ENCODE results near the gene SULT1C4.

DNA sequence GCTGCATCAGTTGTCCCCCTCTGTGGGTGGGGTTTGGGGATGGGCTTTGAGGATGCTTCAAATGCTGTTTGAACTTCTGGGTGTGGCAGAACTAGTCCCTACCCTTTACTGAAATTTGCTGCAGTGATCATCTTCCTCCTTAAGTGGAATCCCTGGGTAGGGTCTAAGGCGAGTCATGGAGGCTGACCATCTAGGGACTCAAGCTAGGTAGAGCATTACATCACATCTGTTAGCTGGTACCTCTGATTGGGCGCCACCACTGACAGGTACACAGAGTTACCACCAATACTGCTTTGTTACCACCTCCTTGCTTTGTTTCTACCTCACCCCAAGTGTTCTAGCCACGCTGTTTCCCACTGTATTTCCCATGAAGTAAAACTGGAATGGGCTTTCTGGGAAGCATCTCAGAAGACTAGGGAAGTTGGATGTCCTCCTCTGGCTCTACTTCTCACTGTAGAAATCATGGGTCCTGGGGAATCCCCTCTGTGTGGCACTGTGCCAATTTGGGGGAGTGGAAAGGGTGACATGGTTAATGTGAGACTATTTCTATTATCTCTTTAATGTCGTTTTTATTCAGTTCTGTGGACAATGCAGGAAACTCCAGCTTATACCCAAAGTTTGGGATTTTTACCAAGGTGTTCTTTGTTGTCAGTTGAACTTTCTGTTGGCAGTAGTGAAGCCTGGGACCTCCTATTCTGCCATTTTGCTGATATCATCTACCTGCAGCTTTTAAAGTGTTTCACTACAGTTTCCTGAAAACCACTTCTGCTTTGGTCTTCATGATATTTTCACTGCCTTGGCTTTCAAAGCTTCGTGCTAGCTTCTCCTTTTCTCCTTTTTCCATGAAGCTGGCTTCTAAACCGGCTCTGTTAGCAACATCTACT, 14.5 kb upstream of the SULT1C4 start:
- TF ChIP-seq, protein P1, sequence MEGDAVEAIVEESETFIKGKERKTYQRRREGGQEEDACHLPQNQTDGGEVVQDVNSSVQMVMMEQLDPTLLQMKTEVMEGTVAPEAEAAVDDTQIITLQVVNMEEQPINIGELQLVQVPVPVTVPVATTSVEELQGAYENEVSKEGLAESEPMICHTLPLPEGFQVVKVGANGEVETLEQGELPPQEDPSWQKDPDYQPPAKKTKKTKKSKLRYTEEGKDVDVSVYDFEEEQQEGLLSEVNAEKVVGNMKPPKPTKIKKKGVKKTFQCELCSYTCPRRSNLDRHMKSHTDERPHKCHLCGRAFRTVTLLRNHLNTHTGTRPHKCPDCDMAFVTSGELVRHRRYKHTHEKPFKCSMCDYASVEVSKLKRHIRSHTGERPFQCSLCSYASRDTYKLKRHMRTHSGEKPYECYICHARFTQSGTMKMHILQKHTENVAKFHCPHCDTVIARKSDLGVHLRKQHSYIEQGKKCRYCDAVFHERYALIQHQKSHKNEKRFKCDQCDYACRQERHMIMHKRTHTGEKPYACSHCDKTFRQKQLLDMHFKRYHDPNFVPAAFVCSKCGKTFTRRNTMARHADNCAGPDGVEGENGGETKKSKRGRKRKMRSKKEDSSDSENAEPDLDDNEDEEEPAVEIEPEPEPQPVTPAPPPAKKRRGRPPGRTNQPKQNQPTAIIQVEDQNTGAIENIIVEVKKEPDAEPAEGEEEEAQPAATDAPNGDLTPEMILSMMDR (conservative IDR thresholded peaks at IDR 0.05; ENCODE audit: low read depth, low read length): no peak
- TF ChIP-seq EZH2 (IDR thresholded peaks at IDR 0.05; ENCODE audit: borderline replicate concordance, low read depth, low read length, poor library complexity, severe bottlenecking): no peak

Measured in A673 (cell line).